Peyer's patch (tissue), 4 donors: ENCODE results near the gene ACSL5.

ENCODE experiments used
- CTCF ChIP-seq, 6 experiments: fragments of 450-650 bp in 4 of 6; fragments of 200-600 bp in 2 of 6; sonication (generic) in 1 of 6; IDR thresholded peaks; one replicate each; pipeline ENCODE4 v1.5.1; 2017 to 2019; ENCODE audit warnings: antibody characterized with exemption in 6 of 6, mild to moderate bottlenecking in 3 of 6, moderate library complexity in 1 of 6
- POLR2A ChIP-seq, 2 donors: fragments of 450-650 bp; IDR thresholded peaks; one replicate each; pipeline ENCODE4 v1.5.1; 2017; ENCODE audit warnings: antibody characterized with exemption in 2 of 2, mild to moderate bottlenecking in 2 of 2, moderate library complexity in 2 of 2

GRCh38 chr10:112352044-112352443 lies 21.9 kb upstream of the ACSL5 start:
- no peak for TF ChIP-seq POLR2A (IDR thresholded peaks at IDR 0.05)
- no peak for TF ChIP-seq CTCF (IDR thresholded peaks at IDR 0.05)
